DOHH2 (cell line): ENCODE results near the gene GUCY1A2.

Source experiments
- H3F3A ChIP-seq: fragments of 200-600 bp; sonication (generic), shearing (Covaris generic); 2 replicates; pipeline ENCODE4 v1.6.0; 2016; ENCODE audit warnings: antibody characterized with exemption, mild to moderate bottlenecking; ENCODE audit not compliant: control insufficient read depth, insufficient read depth
- H3K27ac ChIP-seq: fragments of 200-600 bp; sonication (generic); 2 replicates; pipeline ENCODE4 v1.5.1; 2014; ENCODE audit warnings: low read depth, mild to moderate bottlenecking, low read length, moderate library complexity
- H3K27me3 ChIP-seq: fragments of 200-600 bp; sonication (generic); 2 replicates; pipeline ENCODE4 v1.6.1; 2014; ENCODE audit warnings: mild to moderate bottlenecking, low read length, mixed read lengths; ENCODE audit not compliant: control insufficient read depth
- H3K36me3 ChIP-seq: fragments of 200-600 bp; sonication (generic); 2 replicates; pipeline ENCODE4 v1.6.1; 2014; ENCODE audit warnings: mild to moderate bottlenecking, low read length, moderate library complexity, mixed read lengths; ENCODE audit not compliant: control insufficient read depth
- H3K4me1 ChIP-seq: fragments of 200-600 bp; sonication (generic); 2 replicates; pipeline ENCODE4 v1.6.1; 2014; ENCODE audit warnings: mild to moderate bottlenecking, low read length, mixed read lengths; ENCODE audit not compliant: control insufficient read depth
- H3K4me2 ChIP-seq: fragments of 200-600 bp; sonication (generic); 2 replicates; pipeline ENCODE4 v1.6.0; 2014; ENCODE audit warnings: mild to moderate bottlenecking, low read length, moderate library complexity
- H3K4me3 ChIP-seq: fragments of 200-600 bp; sonication (generic); 2 replicates; pipeline ENCODE4 v1.5.1; 2014; ENCODE audit warnings: mild to moderate bottlenecking, low read length, mixed read lengths
- H3K79me2 ChIP-seq: fragments of 200-600 bp; sonication (generic); 2 replicates; pipeline ENCODE4 v1.6.1; 2014; ENCODE audit warnings: mild to moderate bottlenecking, low read length, mixed read lengths; ENCODE audit not compliant: control insufficient read depth
- H3K9me2 ChIP-seq: fragments of 200-600 bp; sonication (generic); replicated peaks from 2 replicates; pipeline ENCODE4 v1.6.1; 2014; ENCODE audit warnings: mild to moderate bottlenecking, low read length, mixed read lengths; ENCODE audit not compliant: control insufficient read depth
- H3K9me3 ChIP-seq: fragments of 200-600 bp; sonication (generic); 2 replicates; pipeline ENCODE4 v1.6.1; 2014; ENCODE audit warnings: antibody characterized with exemption, low read length, mixed read lengths; ENCODE audit not compliant: control insufficient read depth, insufficient read depth
- H4K20me1 ChIP-seq: fragments of 200-600 bp; sonication (generic); 2 replicates; pipeline ENCODE4 v1.6.0; 2014; ENCODE audit warnings: low read depth, mild to moderate bottlenecking, antibody characterized with exemption, low read length, moderate library complexity; ENCODE audit not compliant: control insufficient read depth, insufficient read depth
- CTCF ChIP-seq: fragments of 200-600 bp; sonication (generic); IDR thresholded peaks from one replicate; pipeline ENCODE4 v1.5.1; 2014; ENCODE audit warnings: antibody characterized with exemption, mild to moderate bottlenecking, low read depth, low read length; ENCODE audit not compliant: poor library complexity, severe bottlenecking
- EZH2phosphoT487 ChIP-seq: fragments of 200-600 bp; sonication (generic); IDR thresholded peaks from 2 replicates; pipeline ENCODE4 v1.6.1; 2017; ENCODE audit warnings: borderline replicate concordance, mild to moderate bottlenecking, antibody characterized with exemption, low read length, moderate library complexity, mixed read lengths

GUCY1A2 gene

GRCh38 chr11:107042748-107043147, 24.5 kb upstream of the GUCY1A2 start:
- Histone ChIP-seq H3K36me3 (no peaks in the 10 kb centered on the region), H3F3A (no peaks in the 10 kb centered on the region)

GRCh38 chr11:107041088-107041444, 22.8 kb upstream of the GUCY1A2 start:
- Histone ChIP-seq H3K79me2 (no peaks in the 10 kb centered on the region), H4K20me1 (no peaks in the 10 kb centered on the region), H3K27ac (no peak overlapping the region), H3F3A (no peaks in the 10 kb centered on the region), H3K36me3 (no peaks in the 10 kb centered on the region), H3K4me2 (no peak overlapping the region), H3K9me3 (no peaks in the 10 kb centered on the region), H3K4me1 (peaks cover 5% of the 10 kb centered on the region; the same call in 1 of the 2 replicates), H3K9me2 (no peaks in the 10 kb centered on the region), H3K27me3 (no peaks in the 10 kb centered on the region), H3K4me3 (no peak overlapping the region)
- TF ChIP-seq EZH2phosphoT487 (no peak), CTCF (no peak)

More at GRCh38 chr11:107042748-107043147, 24.5 kb upstream of the GUCY1A2 start:
- Histone ChIP-seq H3K79me2 (no peaks in the 10 kb centered on the region), H3K27ac (no peak overlapping the region), H3K4me1 (peaks cover 5% of the 10 kb centered on the region; the same call in 1 of the 2 replicates), H3K9me3 (no peaks in the 10 kb centered on the region), H4K20me1 (no peaks in the 10 kb centered on the region), H3K4me3 (no peak overlapping the region), H3K4me2 (no peak overlapping the region), H3K27me3 (no peaks in the 10 kb centered on the region), H3K9me2 (no peaks in the 10 kb centered on the region)
- no peak for TF ChIP-seq EZH2phosphoT487

GRCh38 chr11:107040433-107041087, 22.3 kb upstream of the GUCY1A2 start:
- H3F3A ChIP-seq: no peaks in the 10 kb centered on the region
- H3K27ac ChIP-seq: no peak overlapping the region
- no peaks in the 10 kb centered on the region for H3K36me3 ChIP-seq
- no peaks in the 10 kb centered on the region for H3K27me3 ChIP-seq
- H3K4me2 ChIP-seq: no peak overlapping the region
- peaks cover 5% of the 10 kb centered on the region; the same call in 1 of the 2 replicates for H3K4me1 ChIP-seq
- no peak for TF ChIP-seq EZH2phosphoT487
- TF ChIP-seq CTCF: no peak
- no peak overlapping the region for H3K4me3 ChIP-seq
- H3K79me2 ChIP-seq: no peaks in the 10 kb centered on the region
- no peaks in the 10 kb centered on the region for H3K9me3 ChIP-seq
- H4K20me1 ChIP-seq: no peaks in the 10 kb centered on the region
- H3K9me2 ChIP-seq: no peaks in the 10 kb centered on the region

GRCh38 chr11:107025673-107026072, 7.4 kb upstream of the GUCY1A2 start:
- H3K79me2 ChIP-seq: no peaks in the 10 kb centered on the region
- no peak overlapping the region for H3K27ac ChIP-seq
- no peaks in the 10 kb centered on the region for H3F3A ChIP-seq
- no peaks in the 10 kb centered on the region for H3K4me1 ChIP-seq
- no peak for TF ChIP-seq EZH2phosphoT487
- TF ChIP-seq CTCF: no peak
- no peaks in the 10 kb centered on the region for H3K9me3 ChIP-seq
- H3K9me2 ChIP-seq: no peaks in the 10 kb centered on the region
- no peaks in the 10 kb centered on the region for H3K36me3 ChIP-seq
- H3K4me3 ChIP-seq: no peak overlapping the region
- H4K20me1 ChIP-seq: no peaks in the 10 kb centered on the region
- H3K4me2 ChIP-seq: no peak overlapping the region
- H3K27me3 ChIP-seq: no peaks in the 10 kb centered on the region
